PC-9 (cell line): ENCODE data around the gene DDX56. TPM values are rescaled to one million over a fixed set of nuclear protein-coding genes. Genes with fewer than 3 reads are reported as not detected.
"Not testable (repeated sequence)": the region's sequence is repeated elsewhere in the genome, so short reads cannot be mapped to it uniquely, and the experiment has no call there.

Experiments
- BruUV-seq: library from RNA; stranded (reverse); fragments of 400-500 nt; replicated peaks from 2 replicates; lab custom pipeline; 2021; lab: Mats Ljungman, UMichigan
- CTCF ChIA-PET: fragments of 300-600 bp; sonication (Branson Sonifier 250); formaldehyde crosslinking; loops from one replicate; lab custom pipeline; 2022; ENCODE audit warnings: antibody characterized with exemption; lab: Charles Lee
- POLR2A ChIA-PET: fragments of 300-600 bp; sonication (Branson Sonifier 250); formaldehyde crosslinking; loops from one replicate; lab custom pipeline; 2022; ENCODE audit warnings: antibody characterized with exemption; ENCODE audit not compliant: unreplicated experiment; lab: Charles Lee
- DNase-seq, 2 experiments: peaks; one replicate each; pipeline versions ENCODE4 v3.0.0 to v3.0.0-alpha.2; 2015 to 2022; ENCODE audit warnings: mixed read lengths in 1 of 2
- H2AFZ ChIP-seq: fragments of 200-600 bp; sonication (generic); 2 replicates; pipeline ENCODE4 v1.8.1; 2017; ENCODE audit warnings: antibody characterized with exemption
- H3F3A ChIP-seq: fragments of 200-600 bp; sonication (generic); 2 replicates; pipeline ENCODE4 v1.8.1; 2017; ENCODE audit warnings: antibody characterized with exemption, mild to moderate bottlenecking, low read depth; ENCODE audit not compliant: insufficient read depth
- H3K27ac ChIP-seq: fragments of 200-600 bp; sonication (generic); 2 replicates; pipeline ENCODE4 v1.6.1; 2016; ENCODE audit warnings: mixed run types
- H3K27me3 ChIP-seq: fragments of 200-600 bp; sonication (generic); 2 replicates; pipeline ENCODE4 v1.6.1; 2016; ENCODE audit warnings: low read depth, mixed run types; ENCODE audit not compliant: insufficient read depth
- H3K36me3 ChIP-seq: fragments of 200-600 bp; sonication (generic); 2 replicates; pipeline ENCODE4 v1.6.1; 2016; ENCODE audit warnings: low read depth, mixed run types
- H3K4me1 ChIP-seq: fragments of 200-600 bp; sonication (generic); replicated peaks from 2 replicates; pipeline ENCODE4 v1.6.1; 2016; ENCODE audit warnings: mixed run types; ENCODE audit not compliant: insufficient read depth
- H3K4me2 ChIP-seq: fragments of 200-600 bp; sonication (generic); 2 replicates; pipeline ENCODE4 v1.6.1; 2017; ENCODE audit warnings: mixed run types
- H3K4me3 ChIP-seq: fragments of 200-600 bp; sonication (generic); 2 replicates; pipeline ENCODE4 v1.6.1; 2016; ENCODE audit warnings: mixed run types
- H3K79me2 ChIP-seq: fragments of 200-600 bp; sonication (generic); 2 replicates; pipeline ENCODE4 v1.6.1; 2017; ENCODE audit warnings: low read depth, mixed run types
- H3K9me2 ChIP-seq: fragments of 200-600 bp; sonication (generic); 2 replicates; pipeline ENCODE4 v1.8.1; 2017; ENCODE audit warnings: mild to moderate bottlenecking; ENCODE audit not compliant: insufficient read depth
- H3K9me3 ChIP-seq: fragments of 200-600 bp; sonication (generic); 2 replicates; pipeline ENCODE4 v1.8.1; 2016; ENCODE audit warnings: low read depth; ENCODE audit not compliant: insufficient read depth
- H4K20me1 ChIP-seq: fragments of 200-600 bp; sonication (generic); 2 replicates; pipeline ENCODE4 v1.8.1; 2017; ENCODE audit not compliant: insufficient read depth
- CTCF ChIP-seq: fragments of 200-600 bp; sonication (generic); conservative IDR thresholded peaks from 2 replicates; pipeline ENCODE4 v1.6.1; 2017; ENCODE audit warnings: mixed run types, antibody characterized with exemption, mild to moderate bottlenecking, moderate library complexity
- EZH2 ChIP-seq: fragments of 200-600 bp; sonication (generic); IDR thresholded peaks from 2 replicates; pipeline ENCODE4 v1.8.0; 2017; ENCODE audit warnings: antibody characterized with exemption, low read depth
- intact Hi-C: fragments of 100-400 bp; cut with micrococcal nuclease; formaldehyde crosslinking; loops from one replicate; pipeline ENCODE4 v1.10.0; 2022; ENCODE audit not compliant: unreplicated experiment
- total RNA-seq: library from RNA; stranded (reverse); gene quantifications from 2 replicates; pipeline ENCODE4 v1.2.3, GENCODE V29; 2021

The DDX56 gene
- total RNA-seq, 1 experiment from 2014 or later: 113 TPM

GRCh38 chr7:44563171-44563679 lies 10.5 kb downstream of the DDX56 start:
- H3K27ac ChIP-seq: no peak overlapping the region
- H3K9me2 ChIP-seq: no peaks in the 10 kb centered on the region
- no TSS peak for BruUV-seq
- H3K4me3 ChIP-seq: no peak overlapping the region
- H2AFZ ChIP-seq: no peak overlapping the region
- H3K36me3 ChIP-seq: peaks cover 26% of the 10 kb centered on the region
- no peak overlapping the region for H3K4me2 ChIP-seq
- intact Hi-C loops: loop anchor here (10.0 kb wide), 1 partner anchor 188 kb away; no protein-coding TSS in a partner anchor
- H3K9me3 ChIP-seq: no peaks in the 10 kb centered on the region
- no peak for DNase-seq
- H3K4me1 ChIP-seq: peaks cover 16% of the 10 kb centered on the region
- POLR2A ChIA-PET: no interaction called here
- CTCF ChIA-PET: no interaction called here
- TF ChIP-seq EZH2: no peak
- no peak for TF ChIP-seq CTCF
- peaks cover 62% of the 10 kb centered on the region for H3F3A ChIP-seq
- H4K20me1 ChIP-seq: peaks cover 11% of the 10 kb centered on the region
- H3K27me3 ChIP-seq: no peaks in the 10 kb centered on the region
- peaks cover 4% of the 10 kb centered on the region; the same call in 1 of the 2 replicates for H3K79me2 ChIP-seq

GRCh38 chr7:44562622-44562962 lies 11.1 kb downstream of the DDX56 start:
- H3F3A ChIP-seq: peaks cover 57% of the 10 kb centered on the region
- H3K4me3 ChIP-seq, H3K9me2 ChIP-seq, H3K27me3 ChIP-seq, H3K4me2 ChIP-seq, H3K79me2 ChIP-seq, H3K9me3 ChIP-seq, H3K27ac ChIP-seq, DNase-seq, POLR2A ChIA-PET, CTCF ChIA-PET, H2AFZ ChIP-seq: not testable (repeated sequence)
- H4K20me1 ChIP-seq: peaks cover 11% of the 10 kb centered on the region
- intact Hi-C loops: loop anchor here (10.0 kb wide), 1 partner anchor 188 kb away; no protein-coding TSS in a partner anchor
- peaks cover 16% of the 10 kb centered on the region for H3K4me1 ChIP-seq
- peaks cover 20% of the 10 kb centered on the region for H3K36me3 ChIP-seq
- TSS peak; percentile 3 for BruUV-seq

GRCh38 chr7:44561962-44562621 lies 11.6 kb downstream of the DDX56 start:
- intact Hi-C loops: loop anchor here (10.0 kb wide), 1 partner anchor 187 kb away; no protein-coding TSS in a partner anchor
- DNase-seq: peak; percentile 59 to 72
- H3K4me1 ChIP-seq: peaks cover 16% of the 10 kb centered on the region
- no TSS peak for BruUV-seq
- peaks cover 11% of the 10 kb centered on the region for H4K20me1 ChIP-seq
- CTCF ChIA-PET: interaction anchor here (0.5 to 0.6 kb wide), 2 partner anchors 178 to 361 kb away, joined by 9 to 19 read pairs; no protein-coding TSS in a partner anchor
- H3K9me3 ChIP-seq: no peaks in the 10 kb centered on the region
- TF ChIP-seq CTCF: no peak
- no peak for TF ChIP-seq EZH2
- POLR2A ChIA-PET: no interaction called here
- H3F3A ChIP-seq: peaks cover 52% of the 10 kb centered on the region
- H3K36me3 ChIP-seq: peaks cover 15% of the 10 kb centered on the region
- H3K4me2 ChIP-seq: no peak overlapping the region
- H3K4me3 ChIP-seq: no peak overlapping the region
- H3K27me3 ChIP-seq: no peaks in the 10 kb centered on the region
- no peak overlapping the region for H3K27ac ChIP-seq
- no peak overlapping the region for H2AFZ ChIP-seq
- H3K79me2 ChIP-seq: peaks cover 4% of the 10 kb centered on the region; the same call in 1 of the 2 replicates
- H3K9me2 ChIP-seq: no peaks in the 10 kb centered on the region
